Central memory CD8-positive, alpha-beta T cell (primary cell): Measurements from ENCODE around the gene FHIT.

Experiments used
- ATAC-seq: fragments of 150-1000 bp; cut with Tn5 transposase; replicated peaks from 2 replicates; pipeline ENCODE4 v1.10.0; 2022; ENCODE audit warnings: mild to moderate bottlenecking, moderate FRiP score, moderate number of reproducible peaks; ENCODE audit not compliant: poor library complexity, severe bottlenecking; ENCODE audit errors: extremely low read depth
- DNase-seq, 2 donors: peaks; one replicate each; pipeline ENCODE4 v3.0.0; 2021; ENCODE audit warnings: low spot score in 2 of 2
- H3K27ac Mint-ChIP-seq: one replicate; pipeline ENCODE4 v1.8.0; 2022; ENCODE audit warnings: low read depth, mild to moderate bottlenecking, moderate library complexity, mixed read lengths
- H3K27me3 Mint-ChIP-seq: one replicate; pipeline ENCODE4 v1.8.0; 2022; ENCODE audit warnings: mixed read lengths
- H3K36me3 Mint-ChIP-seq: one replicate; pipeline ENCODE4 v1.8.0; 2022; ENCODE audit warnings: mild to moderate bottlenecking, moderate library complexity, mixed read lengths; ENCODE audit not compliant: insufficient read depth
- H3K4me1 Mint-ChIP-seq: one replicate; pipeline ENCODE4 v1.8.0; 2022; ENCODE audit warnings: mixed read lengths
- H3K4me3 Mint-ChIP-seq: one replicate; pipeline ENCODE4 v1.8.0; 2022; ENCODE audit warnings: mild to moderate bottlenecking, moderate library complexity, mixed read lengths
- H3K9me3 Mint-ChIP-seq: one replicate; pipeline ENCODE4 v1.8.0; 2022; ENCODE audit warnings: mixed read lengths

Gene FHIT

DNA sequence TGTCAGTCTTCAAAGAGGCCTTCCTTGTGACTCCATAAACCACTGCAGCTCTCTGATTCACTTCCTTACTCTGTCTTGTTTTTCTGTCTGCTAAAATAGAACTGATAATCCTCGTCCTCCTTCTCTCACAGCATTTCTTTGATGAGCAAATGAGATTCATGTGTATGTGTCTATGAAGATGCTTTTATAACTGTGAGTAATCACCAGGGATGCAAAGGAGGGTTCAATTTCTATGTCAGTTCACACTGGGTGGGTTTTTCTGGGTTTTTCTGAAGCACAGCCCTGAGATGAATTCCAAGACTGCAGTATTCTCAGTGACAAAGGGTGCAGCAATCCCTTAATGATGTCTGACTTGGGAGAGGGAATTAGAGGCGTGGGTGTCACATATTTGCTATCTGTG, 1454.8 kb downstream of the FHIT start:
- H3K27ac Mint-ChIP-seq = no peak overlapping the region
- H3K27me3 Mint-ChIP-seq = no peaks in the 10 kb centered on the region
- H3K36me3 Mint-ChIP-seq = no peaks in the 10 kb centered on the region
- no peaks in the 10 kb centered on the region for H3K9me3 Mint-ChIP-seq
- DNase-seq (no peak), ATAC-seq (no peak)
- peaks cover 6% of the 10 kb centered on the region for H3K4me1 Mint-ChIP-seq
- H3K4me3 Mint-ChIP-seq = no peak overlapping the region

DNA sequence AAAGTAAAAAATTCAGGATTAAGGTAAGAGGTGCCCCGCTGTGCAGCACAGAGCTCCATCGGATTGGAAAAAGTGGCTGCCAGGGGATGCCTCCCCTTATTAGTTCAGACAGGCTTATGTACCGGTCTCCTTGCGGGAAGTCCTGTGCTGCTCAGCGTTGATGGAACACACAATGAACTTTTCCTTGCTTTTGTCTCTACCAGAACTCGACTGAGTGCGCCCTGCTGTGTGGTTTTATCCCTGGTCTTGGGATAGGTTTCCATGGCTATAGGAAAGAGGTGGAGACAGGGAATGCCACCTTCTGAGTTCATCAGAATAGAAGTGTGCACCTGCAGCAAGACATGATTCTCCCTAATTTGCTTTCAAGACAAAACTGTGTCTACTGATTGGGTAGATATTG, 1455.5 kb downstream of the FHIT start:
- no peaks in the 10 kb centered on the region for H3K36me3 Mint-ChIP-seq
- no peak overlapping the region for H3K27ac Mint-ChIP-seq
- H3K27me3 Mint-ChIP-seq = no peaks in the 10 kb centered on the region
- no peak for ATAC-seq
- no peak for DNase-seq
- no peaks in the 10 kb centered on the region for H3K9me3 Mint-ChIP-seq
- no peak overlapping the region for H3K4me3 Mint-ChIP-seq
- peaks cover 6% of the 10 kb centered on the region for H3K4me1 Mint-ChIP-seq

DNA sequence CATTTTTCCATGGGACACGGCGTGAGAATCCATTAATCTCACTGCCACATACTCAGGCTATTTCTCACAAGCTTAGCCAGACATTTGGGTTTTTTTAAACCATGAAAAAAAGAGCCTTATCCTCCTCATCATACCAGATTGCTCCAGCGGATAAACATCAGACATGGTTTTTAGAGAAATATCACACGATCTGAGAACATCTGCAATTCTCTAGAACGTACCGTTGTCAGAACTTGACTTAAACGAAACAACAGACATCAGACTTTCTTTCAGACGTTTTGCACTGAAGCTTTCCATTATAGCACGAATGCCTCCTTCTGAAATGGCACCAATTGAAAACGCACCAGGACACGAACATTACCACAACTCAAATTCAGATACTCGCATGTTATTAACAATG, 1457.3 kb downstream of the FHIT start:
- no peaks in the 10 kb centered on the region for H3K9me3 Mint-ChIP-seq
- H3K4me3 Mint-ChIP-seq = no peak overlapping the region
- no peaks in the 10 kb centered on the region for H3K27me3 Mint-ChIP-seq
- H3K4me1 Mint-ChIP-seq = peaks cover 8% of the 10 kb centered on the region
- DNase-seq (no peak), ATAC-seq (no peak)
- no peak overlapping the region for H3K27ac Mint-ChIP-seq
- H3K36me3 Mint-ChIP-seq = peaks cover 3% of the 10 kb centered on the region

DNA sequence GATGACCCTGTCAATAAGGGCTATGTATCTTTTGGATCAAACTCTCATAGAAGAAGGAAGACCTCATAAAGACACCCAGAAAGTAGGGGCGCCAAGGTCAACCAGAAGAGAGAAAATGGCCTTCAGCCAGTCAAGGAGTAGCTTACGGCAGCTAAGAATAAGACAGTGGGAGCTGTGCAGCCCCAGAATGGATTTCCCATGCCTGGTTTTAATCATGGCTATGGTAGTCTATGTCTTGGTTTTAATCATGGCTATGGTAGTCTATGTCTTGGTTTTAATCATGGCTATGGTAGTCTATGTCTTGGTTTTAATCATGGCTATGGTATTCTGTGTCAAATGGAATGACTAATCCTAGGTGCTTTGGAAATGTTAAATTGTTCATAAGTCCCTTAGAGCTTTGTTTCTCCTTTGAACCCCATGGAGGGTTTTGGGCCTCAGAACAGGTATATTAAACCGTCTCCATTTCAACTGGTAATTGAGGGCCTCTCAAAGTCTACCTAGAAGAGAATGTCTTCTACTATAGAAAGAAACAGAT, 1459.4 kb downstream of the FHIT start:
- no peaks in the 10 kb centered on the region for H3K9me3 Mint-ChIP-seq
- H3K4me1 Mint-ChIP-seq = peaks cover 15% of the 10 kb centered on the region
- DNase-seq = no peak
- H3K27ac Mint-ChIP-seq = no peak overlapping the region
- H3K4me3 Mint-ChIP-seq = no peak overlapping the region
- ATAC-seq = no peak
- H3K27me3 Mint-ChIP-seq = no peaks in the 10 kb centered on the region
- peaks cover 3% of the 10 kb centered on the region for H3K36me3 Mint-ChIP-seq

DNA sequence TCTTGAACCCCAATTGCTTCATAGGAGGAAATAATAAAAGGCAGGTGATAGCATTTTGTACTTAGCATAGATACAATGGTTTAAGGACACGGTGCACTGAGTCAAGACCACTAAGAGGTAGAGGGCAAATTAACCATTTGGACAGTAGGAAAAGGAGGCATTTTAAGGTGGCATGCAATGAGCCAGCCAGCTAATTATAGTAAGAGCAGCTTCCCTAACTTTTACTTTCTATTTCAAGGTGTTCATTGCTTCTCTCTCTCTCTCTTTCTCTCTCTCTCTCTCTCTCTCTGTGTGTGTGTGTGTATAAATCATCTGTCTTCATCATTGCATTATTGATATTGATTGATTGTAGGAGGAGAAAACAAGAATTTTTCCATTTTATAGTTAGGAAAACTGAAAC, 1461.0 kb downstream of the FHIT start:
- peak overlapping the region; percentile 7 for H3K27ac Mint-ChIP-seq
- DNase-seq (no peak), ATAC-seq (no peak)
- no peaks in the 10 kb centered on the region for H3K27me3 Mint-ChIP-seq
- H3K4me1 Mint-ChIP-seq = peaks cover 15% of the 10 kb centered on the region
- H3K36me3 Mint-ChIP-seq = peaks cover 3% of the 10 kb centered on the region
- H3K9me3 Mint-ChIP-seq = no peaks in the 10 kb centered on the region
- no peak overlapping the region for H3K4me3 Mint-ChIP-seq

DNA sequence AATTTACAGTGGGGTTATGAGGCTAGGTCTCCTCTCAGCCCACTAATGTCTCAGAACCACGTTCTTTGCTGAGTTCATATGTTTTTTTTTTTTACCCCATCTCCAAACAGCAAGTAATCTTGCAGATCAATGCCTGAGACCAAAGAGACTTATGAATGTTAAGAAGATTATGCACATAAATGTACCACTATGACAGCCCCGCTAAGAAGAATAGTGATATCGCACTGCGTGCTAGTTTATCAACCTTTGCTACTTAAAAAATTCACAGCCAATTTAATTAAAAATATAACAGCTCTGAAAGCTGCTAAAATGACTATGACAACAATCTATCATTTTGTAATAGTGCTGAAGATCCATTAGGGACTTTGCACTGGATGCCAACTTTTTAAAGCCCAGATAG, 1462.5 kb downstream of the FHIT start:
- Mint-ChIP-seq H3K4me3 (no peak overlapping the region), H3K4me1 (peaks cover 25% of the 10 kb centered on the region), H3K9me3 (no peaks in the 10 kb centered on the region), H3K36me3 (peaks cover 3% of the 10 kb centered on the region), H3K27ac (no peak overlapping the region), H3K27me3 (no peaks in the 10 kb centered on the region)
- DNase-seq (no peak), ATAC-seq (no peak)

DNA sequence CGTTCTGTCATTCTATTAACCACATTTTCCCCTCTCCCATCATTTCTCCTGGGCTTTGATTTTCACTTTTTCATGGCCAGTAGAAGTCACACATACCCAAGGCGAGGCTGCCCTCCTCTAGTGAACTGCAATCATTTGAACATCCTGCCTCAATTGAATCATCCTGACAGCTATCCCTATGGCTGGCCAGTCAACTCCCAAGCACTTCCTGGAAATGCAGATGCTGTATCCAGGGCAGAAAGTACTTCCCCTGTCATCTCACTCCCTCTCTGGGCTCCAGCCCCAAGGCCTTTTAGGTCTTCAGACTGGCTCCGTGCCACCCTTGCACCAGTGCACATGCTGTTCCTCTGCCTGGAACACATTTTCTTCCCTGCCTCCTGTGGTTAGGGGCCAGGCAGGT, 1463.1 kb downstream of the FHIT start:
- DNase-seq = no peak
- no peak for ATAC-seq
- Mint-ChIP-seq H3K36me3 (peaks cover 3% of the 10 kb centered on the region), H3K4me1 (peaks cover 31% of the 10 kb centered on the region), H3K4me3 (no peak overlapping the region), H3K9me3 (no peaks in the 10 kb centered on the region), H3K27ac (no peak overlapping the region), H3K27me3 (no peaks in the 10 kb centered on the region)

DNA sequence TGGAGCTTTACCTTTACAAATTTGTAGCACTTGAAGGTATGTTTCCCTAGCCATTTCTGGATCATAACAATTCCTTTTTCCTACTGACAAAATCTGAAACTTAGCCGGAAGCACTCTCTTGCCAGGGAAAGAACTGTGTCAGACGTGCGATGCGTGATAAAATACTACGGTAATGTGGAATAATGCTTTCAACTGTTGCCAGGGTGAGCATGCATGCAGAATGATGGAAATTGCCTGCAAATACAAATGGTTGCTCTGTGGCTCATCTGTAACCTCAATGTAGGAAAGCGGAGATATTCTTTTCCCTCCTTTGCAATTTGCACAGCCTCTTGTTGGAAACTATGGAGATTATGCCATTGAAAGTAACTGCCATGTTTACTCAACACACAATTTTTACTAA, 1464.9 kb downstream of the FHIT start:
- Mint-ChIP-seq H3K36me3 (peaks cover 3% of the 10 kb centered on the region), H3K9me3 (no peaks in the 10 kb centered on the region), H3K4me1 (peaks cover 31% of the 10 kb centered on the region), H3K27ac (no peak overlapping the region), H3K4me3 (no peak overlapping the region), H3K27me3 (no peaks in the 10 kb centered on the region)
- ATAC-seq (no peak), DNase-seq (no peak)

DNA sequence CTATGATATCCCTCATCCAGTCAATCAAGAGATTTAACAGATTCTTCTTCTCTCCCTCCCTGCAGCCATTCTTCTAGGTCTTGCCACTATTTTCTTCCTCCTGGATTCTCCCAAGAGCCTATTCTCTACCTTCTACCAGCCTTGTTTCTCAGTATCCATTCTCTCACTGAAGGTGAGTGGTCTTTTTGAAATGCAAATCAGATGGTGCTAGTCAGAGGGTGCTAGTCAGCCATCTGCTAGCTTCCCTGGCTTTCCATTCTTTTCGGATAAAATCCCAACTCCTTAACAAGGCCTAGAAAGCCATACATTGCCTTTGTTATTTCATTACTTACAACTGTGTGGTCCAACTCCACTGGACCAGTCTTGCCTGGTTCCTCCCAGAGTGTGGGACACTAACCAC, 1467.1 kb downstream of the FHIT start:
- Mint-ChIP-seq H3K36me3 (no peaks in the 10 kb centered on the region), H3K4me3 (peak overlapping the region; percentile 36), H3K27me3 (no peaks in the 10 kb centered on the region), H3K9me3 (no peaks in the 10 kb centered on the region), H3K27ac (peak overlapping the region; percentile 44), H3K4me1 (peaks cover 24% of the 10 kb centered on the region)
- DNase-seq = no peak
- no peak for ATAC-seq

DNA sequence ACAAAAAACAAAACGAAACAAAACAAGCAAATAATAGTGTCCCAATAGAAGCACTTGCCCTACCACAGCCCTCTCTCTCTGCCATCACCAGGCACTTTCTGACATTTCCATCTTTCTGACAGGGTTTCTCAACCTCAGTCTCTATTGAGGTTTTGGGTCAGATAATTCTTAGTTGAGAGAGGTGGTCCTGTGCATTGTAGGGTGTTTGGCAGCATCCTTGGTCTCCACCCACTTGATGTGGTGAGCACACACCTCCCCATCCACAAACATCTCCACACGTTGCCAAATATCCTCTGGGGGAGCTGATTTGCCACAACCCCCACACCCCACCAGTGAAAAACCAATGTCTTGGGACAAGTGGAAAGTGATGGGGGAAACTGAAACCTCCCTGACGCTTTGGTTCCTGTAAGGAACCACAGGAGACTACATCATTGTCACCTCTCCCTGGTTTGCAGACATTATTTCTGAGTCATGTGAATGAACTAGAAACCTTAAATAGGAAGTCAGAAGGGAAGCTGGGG, 1467.7 kb downstream of the FHIT start:
- Mint-ChIP-seq H3K9me3 (no peaks in the 10 kb centered on the region), H3K27me3 (no peaks in the 10 kb centered on the region), H3K4me1 (peaks cover 22% of the 10 kb centered on the region), H3K27ac (peak overlapping the region; percentile 44), H3K4me3 (peak overlapping the region; percentile 36), H3K36me3 (no peaks in the 10 kb centered on the region)
- peak in 1 of 2 donors; percentile 22 for DNase-seq
- peak; percentile 75 for ATAC-seq

DNA sequence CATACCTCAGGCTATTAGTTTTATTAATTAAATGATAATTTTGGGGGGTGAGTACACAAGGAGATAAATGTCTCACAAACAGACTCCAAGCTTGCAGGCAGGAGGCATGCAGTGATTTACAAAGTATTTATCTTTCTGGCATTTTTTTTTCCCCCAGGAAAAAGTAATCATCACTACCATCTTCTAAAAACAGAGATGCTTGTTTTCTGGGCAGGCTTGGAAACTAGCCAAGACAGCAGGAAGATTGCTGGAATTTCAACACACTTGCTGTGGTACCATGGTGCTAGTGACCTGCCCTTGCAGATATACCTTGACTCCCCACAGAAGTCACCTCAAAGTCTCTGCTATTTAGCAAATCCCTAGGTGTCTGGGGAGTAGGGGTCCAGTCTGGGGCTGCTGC, 1468.6 kb downstream of the FHIT start:
- H3K27ac Mint-ChIP-seq = no peak overlapping the region
- peaks cover 23% of the 10 kb centered on the region for H3K4me1 Mint-ChIP-seq
- no peaks in the 10 kb centered on the region for H3K9me3 Mint-ChIP-seq
- H3K4me3 Mint-ChIP-seq = no peak overlapping the region
- ATAC-seq (no peak), DNase-seq (no peak)
- H3K36me3 Mint-ChIP-seq = no peaks in the 10 kb centered on the region
- H3K27me3 Mint-ChIP-seq = no peaks in the 10 kb centered on the region

DNA sequence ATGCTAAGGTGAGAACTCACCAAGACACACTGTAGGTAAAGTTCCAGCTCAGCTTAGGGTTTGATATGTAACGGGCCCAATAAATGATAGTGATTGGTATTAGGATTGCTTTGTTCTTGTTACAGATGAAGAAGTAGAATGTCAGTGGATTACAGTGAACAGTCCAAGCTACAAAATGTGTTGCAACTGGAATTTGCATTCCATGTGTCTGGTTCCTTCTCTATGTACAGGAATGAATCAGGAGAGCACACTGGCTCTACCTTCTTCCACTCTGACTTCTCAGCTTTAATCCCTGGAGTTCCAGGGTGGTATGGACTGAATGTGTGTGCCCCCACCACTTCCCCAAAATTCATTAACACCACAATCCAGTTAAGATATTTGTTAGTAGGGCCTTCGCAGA, 1471.0 kb downstream of the FHIT start:
- no peaks in the 10 kb centered on the region for H3K27me3 Mint-ChIP-seq
- no peak for DNase-seq
- H3K9me3 Mint-ChIP-seq = no peaks in the 10 kb centered on the region
- H3K4me3 Mint-ChIP-seq = no peak overlapping the region
- peaks cover 27% of the 10 kb centered on the region for H3K4me1 Mint-ChIP-seq
- no peak for ATAC-seq
- no peak overlapping the region for H3K27ac Mint-ChIP-seq
- no peaks in the 10 kb centered on the region for H3K36me3 Mint-ChIP-seq

DNA sequence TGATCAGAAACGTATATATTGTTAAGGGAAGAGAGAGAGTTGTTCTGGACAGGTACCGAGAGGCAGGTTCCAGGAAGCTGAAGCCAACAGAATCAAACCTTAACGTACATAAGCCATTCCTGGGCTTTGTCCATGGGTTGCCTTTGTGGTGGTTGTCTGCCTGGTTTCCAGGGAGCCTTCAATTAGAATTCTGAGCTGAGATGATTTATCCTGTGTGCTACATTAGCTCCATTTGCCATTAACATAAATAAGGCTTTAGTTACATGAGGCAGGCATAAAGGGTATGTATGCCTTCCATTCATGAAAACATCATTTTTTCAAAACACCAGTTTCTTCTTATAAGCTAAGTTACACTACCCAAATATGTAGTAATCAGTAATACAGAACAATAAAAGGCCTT, 1472.0 kb downstream of the FHIT start:
- Mint-ChIP-seq H3K4me1 (peaks cover 22% of the 10 kb centered on the region), H3K27ac (no peak overlapping the region)
- ATAC-seq = no peak

DNA sequence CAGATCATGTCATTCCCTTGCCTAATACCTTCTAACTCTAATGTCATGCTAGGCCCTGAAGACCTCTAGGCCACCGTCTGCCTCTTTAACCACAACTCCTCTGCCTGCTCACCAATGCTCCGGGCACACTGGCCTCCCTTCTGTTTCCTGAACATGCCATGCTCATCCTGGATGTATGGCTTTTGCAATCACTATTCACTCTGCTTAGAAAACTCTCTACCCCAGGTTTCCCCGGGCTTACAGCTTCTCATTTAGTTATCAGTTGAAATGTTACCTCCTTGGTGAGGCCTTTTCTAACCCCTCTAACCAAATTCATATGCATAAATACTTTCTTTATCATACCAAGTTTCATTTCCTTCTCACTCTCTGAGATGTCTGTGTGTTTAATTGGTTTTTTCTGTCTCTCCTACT, 1473.6 kb downstream of the FHIT start:
- H3K27me3 Mint-ChIP-seq = no peaks in the 10 kb centered on the region
- peaks cover 2% of the 10 kb centered on the region for H3K36me3 Mint-ChIP-seq
- ATAC-seq (no peak), DNase-seq (no peak)
- H3K4me3 Mint-ChIP-seq = no peak overlapping the region
- H3K9me3 Mint-ChIP-seq = no peaks in the 10 kb centered on the region
- peak overlapping the region; percentile 8 for H3K27ac Mint-ChIP-seq
- peaks cover 23% of the 10 kb centered on the region for H3K4me1 Mint-ChIP-seq

More for the DNA sequence above, 1472.0 kb downstream of the FHIT start:
- Mint-ChIP-seq H3K36me3 (no peaks in the 10 kb centered on the region), H3K4me3 (no peak overlapping the region), H3K9me3 (no peaks in the 10 kb centered on the region), H3K27me3 (no peaks in the 10 kb centered on the region)
- no peak for DNase-seq
